Daoy (cell line): ENCODE measurements around the gene MICAL3. TPM values are rescaled to one million over a fixed set of nuclear protein-coding genes. Genes with fewer than 3 reads are reported as not detected.
"Not testable (repeated sequence)": the region's sequence is repeated elsewhere in the genome, so short reads cannot be mapped to it uniquely, and the experiment has no call there.

ENCODE experiments used
- DNase-seq: peaks from one replicate; pipeline ENCODE4 v3.0.0-alpha.2; 2015; ENCODE audit warnings: low read depth
- total RNA-seq: library from RNA; depleted of rRNA; stranded (reverse); fragments of >200 nt; shearing (Covaris generic); gene quantifications from 2 replicates; pipeline ENCODE4 v1.2.3, GENCODE V29; 2014

MICAL3 gene
- total RNA-seq, 1 experiment from 2014 or later, result 26.2 TPM

DNA sequence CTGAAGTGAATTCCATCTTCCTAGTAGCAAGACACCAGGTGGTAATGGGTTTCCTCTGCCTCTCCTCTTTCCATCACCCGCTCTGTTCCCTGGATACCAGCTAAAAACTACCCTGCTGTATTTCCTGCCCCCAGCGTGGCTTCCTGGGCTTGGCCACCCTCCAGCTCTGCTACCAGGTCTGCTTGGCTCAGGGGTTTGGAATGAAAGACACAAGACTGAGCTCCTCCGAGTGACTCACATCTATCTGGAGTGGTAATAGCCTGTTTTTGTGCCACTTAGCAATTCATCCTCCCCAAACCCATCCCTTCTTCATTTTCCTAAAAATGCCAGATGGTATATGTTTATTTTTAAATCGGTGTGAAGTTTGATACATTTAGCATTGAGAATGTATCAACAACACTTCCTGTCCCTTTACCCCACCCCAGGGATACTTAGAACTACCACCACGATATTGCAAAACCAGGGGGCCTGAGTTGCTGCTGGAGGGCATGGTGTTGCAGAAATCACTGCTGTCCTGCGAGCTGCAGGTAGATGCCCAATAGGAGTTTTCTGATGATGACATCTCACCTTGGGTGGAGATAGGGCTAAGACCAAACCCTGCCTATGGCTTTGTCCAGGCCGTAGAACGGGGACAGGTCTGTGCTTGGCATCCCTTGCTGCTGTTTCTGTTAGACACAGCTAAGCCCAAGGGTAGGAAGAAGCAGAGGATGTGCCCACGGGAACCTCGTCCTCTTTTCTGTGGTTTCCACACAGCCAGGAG, 7.5 kb upstream of the MICAL3 start:
- DNase-seq, result peak; percentile 99

- DNase-seq, result no peak
These were observed 5.4 kb upstream of the MICAL3 start for GRCh38 chr22:18029686-18030267.

GRCh38 chr22:18028817-18029527, 4.6 kb upstream of the MICAL3 start:
- no peak for DNase-seq

DNA sequence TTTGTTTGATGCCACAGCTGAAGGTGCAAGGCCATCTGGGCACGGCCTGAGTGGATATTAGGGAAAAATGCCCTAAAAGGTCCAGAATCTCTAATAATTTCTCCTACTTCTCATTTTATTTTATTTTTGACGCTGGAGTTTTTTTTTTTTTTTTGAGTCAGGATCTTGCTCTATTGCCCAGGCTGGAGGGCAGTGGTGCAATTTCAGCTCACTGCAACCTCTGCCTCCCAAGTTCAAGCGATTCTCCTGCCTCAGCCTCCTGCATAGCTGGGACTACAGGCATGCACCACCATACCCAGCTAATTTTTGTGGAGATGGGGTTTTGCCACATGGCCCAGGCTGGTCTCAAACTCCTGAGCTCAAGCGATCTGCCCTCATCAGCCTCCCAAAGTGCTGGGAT, 1.5 kb upstream of the MICAL3 start:
- not testable (repeated sequence) for DNase-seq

GRCh38 chr22:18024956-18025720, 777 bp upstream of the MICAL3 start:
- DNase-seq, result no peak

- DNase-seq, result peak; percentile 93
These were observed 669 bp downstream of the MICAL3 start for GRCh38 chr22:18023509-18024275.

- no peak for DNase-seq
These were observed 1.5 kb downstream of the MICAL3 start for GRCh38 chr22:18022876-18023275.

DNA sequence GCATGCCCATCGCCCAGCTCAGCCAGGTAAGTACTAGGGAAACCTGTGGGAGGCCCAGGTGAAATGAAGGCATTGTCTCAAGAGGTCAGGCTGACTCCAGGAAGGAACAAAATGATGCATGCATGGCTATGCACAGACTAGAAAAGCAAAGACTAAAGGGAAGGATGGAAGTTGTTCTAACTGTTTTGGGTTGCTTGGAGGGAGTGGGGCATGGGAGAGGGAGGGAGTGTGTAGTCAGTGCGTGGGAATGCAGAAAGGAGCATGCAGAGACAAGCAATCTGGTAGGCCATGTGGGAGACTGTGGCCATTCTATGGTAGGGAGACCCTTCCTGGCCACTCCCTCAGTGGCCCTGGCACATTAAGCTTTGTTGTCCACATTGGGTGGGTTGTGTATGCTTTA, 2.9 kb downstream of the MICAL3 start:
- DNase-seq, result no peak

DNA sequence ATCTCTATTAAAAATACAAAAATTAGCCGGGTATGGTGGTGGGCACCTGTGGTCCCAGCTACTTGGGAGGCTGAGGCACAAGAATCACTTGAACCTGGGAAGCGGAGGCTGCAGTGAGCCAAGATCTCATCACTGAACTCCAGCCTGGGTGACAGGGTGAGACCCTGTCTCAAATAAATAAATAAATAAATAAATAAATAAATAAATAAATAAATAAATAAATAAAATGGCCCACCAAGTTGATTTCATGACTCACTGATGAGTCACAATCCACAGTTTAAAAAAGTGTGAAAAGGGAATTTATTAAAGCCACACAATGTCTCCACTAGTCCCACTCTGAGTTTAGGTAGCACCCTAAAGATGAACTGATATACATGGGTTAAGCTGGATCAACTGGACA, 3.6 kb downstream of the MICAL3 start:
- DNase-seq, result not testable (repeated sequence)

DNA sequence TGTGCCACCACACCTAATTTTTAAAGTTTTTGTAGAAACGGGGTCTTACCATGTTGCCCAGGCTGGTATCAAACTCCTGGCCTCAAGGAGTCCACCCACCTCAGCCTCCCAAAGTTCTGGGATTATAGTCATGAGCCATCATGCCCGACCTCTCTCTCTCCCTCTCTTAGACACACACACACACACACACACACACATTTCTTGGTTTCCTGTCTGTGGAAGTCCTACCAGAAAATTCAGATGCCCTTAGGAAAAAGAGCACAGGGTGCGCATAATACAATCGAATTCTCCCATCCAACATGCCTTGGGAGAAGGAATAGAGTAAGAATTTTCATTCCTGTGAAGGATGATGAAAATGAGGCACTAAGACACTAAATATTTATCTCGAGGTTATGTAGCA, 10.4 kb downstream of the MICAL3 start:
- no peak for DNase-seq

DNA sequence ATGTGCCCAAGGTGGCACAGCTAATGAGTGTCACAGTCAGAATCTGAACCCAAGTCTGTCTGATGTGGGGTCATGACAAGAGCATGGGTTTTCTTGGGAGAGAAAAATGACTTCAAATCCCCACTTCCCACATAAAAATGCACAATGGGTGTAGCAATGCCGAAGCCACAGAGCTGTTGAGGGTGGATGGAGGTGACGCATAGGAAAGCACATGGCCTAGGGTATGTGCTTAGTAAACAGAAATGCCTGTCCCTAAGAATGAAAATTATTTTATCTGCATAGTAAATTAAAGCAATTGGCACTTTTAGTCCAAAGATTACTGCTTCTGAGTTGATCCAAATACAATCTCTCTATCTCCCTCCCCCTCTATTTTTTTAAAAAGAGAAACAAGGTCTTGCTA, 10.9 kb downstream of the MICAL3 start:
- no peak for DNase-seq

GRCh38 chr22:18012531-18012930, 11.8 kb downstream of the MICAL3 start:
- no peak for DNase-seq

DNA sequence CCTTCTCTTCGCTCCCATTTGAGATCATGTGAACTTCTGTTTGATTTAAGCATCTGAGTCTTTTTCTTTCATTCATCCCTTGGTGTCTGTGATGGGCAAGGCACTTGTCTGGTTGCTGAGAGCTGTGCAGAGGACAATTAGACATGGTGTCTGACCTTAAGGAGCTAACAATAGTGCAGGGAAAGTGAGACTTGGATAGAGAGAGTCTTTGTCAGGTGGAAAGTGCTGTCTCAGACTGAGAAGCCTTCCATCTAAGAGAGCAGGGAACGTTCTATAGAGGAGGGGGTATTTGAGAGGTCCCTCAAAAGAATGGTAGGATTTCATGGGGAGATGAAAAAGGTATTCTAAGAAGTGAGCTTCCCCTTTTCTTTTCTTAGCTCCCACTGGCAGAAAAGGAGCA, 14.1 kb downstream of the MICAL3 start:
- DNase-seq, result no peak

GRCh38 chr22:18008136-18008535, 16.2 kb downstream of the MICAL3 start:
- DNase-seq, result no peak

DNA sequence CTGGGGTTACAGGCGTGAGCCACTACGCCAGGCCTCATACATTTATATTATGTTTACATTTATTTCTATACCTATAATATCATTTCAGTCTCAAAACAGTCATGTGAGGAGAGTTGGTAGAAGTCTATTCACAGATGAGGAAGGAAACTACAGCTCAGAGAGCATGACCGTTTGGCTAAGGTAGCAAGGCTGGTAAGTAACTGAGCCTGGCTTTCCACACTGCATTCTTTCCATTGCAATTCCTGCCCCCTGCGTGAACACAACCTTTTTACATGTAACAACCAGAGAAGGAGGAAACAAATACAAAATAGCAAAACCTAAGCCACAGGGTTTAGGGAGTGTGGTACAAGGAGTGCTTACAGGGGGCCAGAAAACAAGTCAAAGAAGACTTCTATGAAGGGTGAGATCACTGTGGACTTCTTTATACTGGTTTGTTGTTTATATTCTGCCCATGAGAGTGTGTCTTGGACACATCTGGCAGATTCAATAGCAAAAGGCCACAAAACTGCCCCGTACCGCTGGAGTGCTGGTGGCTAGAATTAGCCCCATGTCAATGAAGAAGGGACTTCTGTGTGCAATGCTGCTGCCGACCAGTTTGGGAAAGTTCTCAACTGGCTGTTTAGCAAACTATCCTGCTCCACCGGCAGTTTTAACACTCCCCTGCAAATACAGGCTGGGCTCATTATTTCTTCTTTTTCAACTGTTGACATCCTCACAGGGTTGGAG, 19.0 kb downstream of the MICAL3 start:
- no peak for DNase-seq

DNA sequence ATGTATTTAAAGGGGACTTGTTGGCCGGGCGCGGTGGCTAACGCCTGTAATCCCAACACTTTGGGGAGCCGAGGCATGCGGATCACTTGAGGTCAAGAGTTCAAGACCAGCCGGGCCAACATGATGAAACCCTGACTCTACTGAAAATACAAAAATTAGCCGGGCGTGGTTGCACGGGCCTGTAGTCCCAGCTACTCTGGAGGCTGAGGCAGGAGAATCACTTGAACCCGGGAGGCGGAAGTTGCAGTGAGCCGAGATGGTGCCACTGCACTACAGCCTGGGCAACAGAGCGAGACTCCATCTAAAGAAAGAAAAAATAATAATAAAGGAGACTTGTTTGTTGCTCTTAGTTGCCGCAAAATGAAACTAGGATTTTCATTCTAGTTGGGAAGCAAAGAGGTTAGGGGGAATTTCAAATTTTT, 22.5 kb downstream of the MICAL3 start:
- DNase-seq, result not testable (repeated sequence)

GRCh38 chr22:18001040-18001893, 23.1 kb downstream of the MICAL3 start:
- DNase-seq, result peak; percentile 94

DNA sequence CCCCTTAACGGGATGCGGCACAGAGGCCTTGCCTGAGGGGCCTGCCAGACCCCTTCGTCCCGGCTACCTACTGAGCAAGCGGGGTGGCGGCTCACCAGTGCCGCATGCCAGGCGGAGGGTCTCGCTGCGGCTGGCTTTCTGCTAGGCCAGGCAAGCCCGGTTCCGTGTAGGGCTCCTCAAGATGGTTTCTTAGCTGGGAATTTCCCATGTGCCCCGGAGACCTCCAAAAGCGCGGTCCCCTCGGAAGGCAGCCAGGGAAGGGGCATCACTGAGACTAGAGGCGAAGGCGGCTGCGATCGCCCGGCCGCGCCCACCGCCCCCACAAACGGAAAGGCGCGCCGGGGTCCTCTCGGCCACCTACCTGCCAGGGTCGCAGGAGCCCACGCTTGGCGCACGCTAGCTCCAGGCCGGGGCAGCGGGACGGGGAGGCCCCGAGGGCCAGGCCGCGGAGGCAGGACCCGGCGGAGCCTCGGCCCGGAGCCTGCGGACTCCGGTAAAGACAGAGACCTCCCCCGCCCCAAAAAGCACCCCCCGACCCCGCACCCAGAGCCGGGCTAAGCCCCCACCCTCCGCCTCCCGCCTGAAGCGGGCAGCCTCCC, 23.8 kb downstream of the MICAL3 start:
- peak; percentile 49 for DNase-seq

DNA sequence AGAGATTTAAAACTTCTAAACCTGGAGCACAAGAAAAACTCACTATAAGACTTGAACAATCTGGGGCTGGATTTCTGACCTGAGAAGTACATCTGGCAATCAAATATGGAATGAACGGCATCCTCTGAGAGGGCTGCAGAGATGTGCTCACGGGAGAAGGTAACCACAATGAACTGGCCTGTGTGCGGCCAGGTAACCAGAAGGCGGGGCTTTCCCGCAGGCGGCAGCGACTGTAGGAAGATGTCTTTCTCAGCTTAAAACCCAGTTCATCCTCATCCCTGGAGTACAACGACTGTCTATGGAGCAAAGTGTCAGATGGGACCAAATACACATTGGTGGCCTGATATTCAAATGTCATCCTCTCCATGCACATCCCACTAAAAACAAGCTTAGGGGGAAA, 24.5 kb downstream of the MICAL3 start:
- no peak for DNase-seq
